SK-N-SH treated with all-trans-retinoic acid at 6 μM for 48 hours (cell line): ENCODE measurements around the gene CFAP74.

Source experiments
- ATAC-seq: fragments of 200-7000 bp; cut with Tn5 transposase; 3 replicates; pipeline ENCODE4 v1.9.1; 2020; ENCODE audit warnings: mild to moderate bottlenecking, moderate library complexity
- BACH2 ChIP-seq: fragments of 250-450 bp; sonication (Bioruptor Pico); IDR thresholded peaks from 2 replicates; pipeline ENCODE4 v1.9.0; 2021; ENCODE audit warnings: mild to moderate bottlenecking, borderline replicate concordance
- CREB5 ChIP-seq: fragments of 250-450 bp; sonication (Bioruptor Pico); IDR thresholded peaks from 2 replicates; pipeline ENCODE4 v1.5.1; 2020; ENCODE audit warnings: low read depth, mild to moderate bottlenecking, moderate library complexity
- CSDC2 ChIP-seq: fragments of 250-450 bp; sonication (Bioruptor Pico); IDR thresholded peaks from 2 replicates; pipeline ENCODE4 v1.5.0; 2020; ENCODE audit warnings: mild to moderate bottlenecking, moderate library complexity
- ESRRG ChIP-seq: fragments of 250-450 bp; sonication (Bioruptor Pico); IDR thresholded peaks from 2 replicates; pipeline ENCODE4 v1.6.1; 2021; ENCODE audit warnings: mild to moderate bottlenecking
- GLIS3 ChIP-seq: fragments of 250-450 bp; sonication (Bioruptor Pico); IDR thresholded peaks from 2 replicates; pipeline ENCODE4 v1.5.0; 2020; ENCODE audit warnings: mild to moderate bottlenecking, moderate library complexity
- ISL1 ChIP-seq: fragments of 250-450 bp; sonication (Bioruptor Pico); IDR thresholded peaks from 2 replicates; pipeline ENCODE4 v2.1.2; 2022; ENCODE audit warnings: mild to moderate bottlenecking, moderate library complexity
- OSR1 ChIP-seq: fragments of 250-450 bp; sonication (Bioruptor Pico); IDR thresholded peaks from 2 replicates; pipeline ENCODE4 v1.8.0; 2022; ENCODE audit warnings: moderate library complexity, mild to moderate bottlenecking, inconsistent platforms
- POU6F1 ChIP-seq: fragments of 250-450 bp; sonication (Bioruptor Pico); IDR thresholded peaks from 2 replicates; pipeline ENCODE4 v1.8.0; 2021; ENCODE audit warnings: low read depth, mild to moderate bottlenecking, moderate library complexity, borderline replicate concordance
- PPARA ChIP-seq: fragments of 250-450 bp; sonication (Bioruptor Pico); IDR thresholded peaks from 2 replicates; pipeline ENCODE4 v1.5.0; 2020; ENCODE audit warnings: mild to moderate bottlenecking, borderline replicate concordance
- RARB ChIP-seq: fragments of 250-450 bp; sonication (Bioruptor Pico); IDR thresholded peaks from 2 replicates; pipeline ENCODE4 v1.8.0; 2021; ENCODE audit warnings: mild to moderate bottlenecking, moderate library complexity
- SNAI2 ChIP-seq: fragments of 250-450 bp; sonication (Bioruptor Pico); IDR thresholded peaks from 2 replicates; pipeline ENCODE4 v1.5.0; 2020; ENCODE audit warnings: mild to moderate bottlenecking, moderate library complexity
- TCF4 ChIP-seq: fragments of 250-450 bp; sonication (Bioruptor Pico); IDR thresholded peaks from 2 replicates; pipeline ENCODE4 v1.8.0; 2021; ENCODE audit warnings: mild to moderate bottlenecking, moderate library complexity, borderline replicate concordance
- TOX ChIP-seq: fragments of 250-450 bp; sonication (Bioruptor Pico); IDR thresholded peaks from 2 replicates; pipeline ENCODE4 v1.8.0; 2021; ENCODE audit warnings: mild to moderate bottlenecking, moderate library complexity, borderline replicate concordance
- TSHZ2 ChIP-seq: fragments of 250-450 bp; sonication (Bioruptor Pico); IDR thresholded peaks from 2 replicates; pipeline ENCODE4 v1.5.0; 2020; ENCODE audit warnings: mild to moderate bottlenecking, moderate library complexity
- ZC3H10 ChIP-seq: fragments of 250-450 bp; sonication (Bioruptor Pico); IDR thresholded peaks from 2 replicates; pipeline ENCODE4 v1.5.1; 2021; ENCODE audit warnings: mild to moderate bottlenecking, moderate library complexity
- ZNF565 ChIP-seq: fragments of 450-650 bp; formaldehyde crosslinking; conservative IDR thresholded peaks from 2 replicates; pipeline ENCODE4 v1.5.0; 2020; ENCODE audit warnings: low read depth, mild to moderate bottlenecking, moderate library complexity
- ZNF70 ChIP-seq: fragments of 450-650 bp; formaldehyde crosslinking; IDR thresholded peaks from 2 replicates; pipeline ENCODE4 v1.5.0; 2020; ENCODE audit warnings: mild to moderate bottlenecking, moderate library complexity
- ZNF8 ChIP-seq: fragments of 450-650 bp; formaldehyde crosslinking; IDR thresholded peaks from 2 replicates; pipeline ENCODE4 v1.5.0; 2020; ENCODE audit warnings: mild to moderate bottlenecking, moderate library complexity
- TF ChIP-seq, protein P1 (sequence below): fragments of 250-450 bp; sonication (Bioruptor Pico); IDR thresholded peaks from 2 replicates; pipeline ENCODE4 v1.5.1; 2021; ENCODE audit warnings: mild to moderate bottlenecking, moderate library complexity
- TF ChIP-seq, protein P2 (sequence below): fragments of 250-450 bp; sonication (Bioruptor Pico); IDR thresholded peaks from 2 replicates; pipeline ENCODE4 v1.8.0; 2020; ENCODE audit warnings: mild to moderate bottlenecking, moderate library complexity, borderline replicate concordance

Gene CFAP74

DNA sequence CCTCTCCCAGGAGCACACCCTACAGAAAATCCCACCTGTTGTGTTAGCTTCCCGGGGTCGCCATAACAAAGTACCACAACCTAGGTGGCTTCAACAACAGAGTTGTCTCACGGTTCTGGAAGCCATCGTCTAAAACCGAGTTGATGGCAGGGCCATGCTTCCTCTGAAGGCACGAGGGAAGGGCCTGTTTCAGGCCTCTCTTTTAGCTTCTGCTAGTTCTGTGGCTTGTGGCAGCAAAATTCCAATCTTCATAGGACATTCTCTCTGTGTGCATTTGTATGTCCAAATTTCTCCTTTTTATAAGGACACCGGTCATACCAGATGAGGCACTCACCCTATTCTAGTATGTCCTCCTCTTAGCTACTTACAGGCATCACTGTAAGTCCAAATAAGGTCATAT lies 3.2 kb downstream of the CFAP74 start:
- no peak for ATAC-seq
- TF ChIP-seq, protein P1, sequence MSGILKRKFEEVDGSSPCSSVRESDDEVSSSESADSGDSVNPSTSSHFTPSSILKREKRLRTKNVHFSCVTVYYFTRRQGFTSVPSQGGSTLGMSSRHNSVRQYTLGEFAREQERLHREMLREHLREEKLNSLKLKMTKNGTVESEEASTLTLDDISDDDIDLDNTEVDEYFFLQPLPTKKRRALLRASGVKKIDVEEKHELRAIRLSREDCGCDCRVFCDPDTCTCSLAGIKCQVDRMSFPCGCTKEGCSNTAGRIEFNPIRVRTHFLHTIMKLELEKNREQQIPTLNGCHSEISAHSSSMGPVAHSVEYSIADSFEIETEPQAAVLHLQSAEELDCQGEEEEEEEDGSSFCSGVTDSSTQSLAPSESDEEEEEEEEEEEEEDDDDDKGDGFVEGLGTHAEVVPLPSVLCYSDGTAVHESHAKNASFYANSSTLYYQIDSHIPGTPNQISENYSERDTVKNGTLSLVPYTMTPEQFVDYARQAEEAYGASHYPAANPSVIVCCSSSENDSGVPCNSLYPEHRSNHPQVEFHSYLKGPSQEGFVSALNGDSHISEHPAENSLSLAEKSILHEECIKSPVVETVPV (CRISPR knock-in tag) = no peak
- TF ChIP-seq ZC3H10 (CRISPR knock-in tag) (no peak), TSHZ2 (no peak), ZNF70 (CRISPR knock-in tag) (no peak), SNAI2 (CRISPR knock-in tag) (no peak), ISL1 (CRISPR knock-in tag) (no peak), TCF4 (CRISPR knock-in tag) (no peak)

DNA sequence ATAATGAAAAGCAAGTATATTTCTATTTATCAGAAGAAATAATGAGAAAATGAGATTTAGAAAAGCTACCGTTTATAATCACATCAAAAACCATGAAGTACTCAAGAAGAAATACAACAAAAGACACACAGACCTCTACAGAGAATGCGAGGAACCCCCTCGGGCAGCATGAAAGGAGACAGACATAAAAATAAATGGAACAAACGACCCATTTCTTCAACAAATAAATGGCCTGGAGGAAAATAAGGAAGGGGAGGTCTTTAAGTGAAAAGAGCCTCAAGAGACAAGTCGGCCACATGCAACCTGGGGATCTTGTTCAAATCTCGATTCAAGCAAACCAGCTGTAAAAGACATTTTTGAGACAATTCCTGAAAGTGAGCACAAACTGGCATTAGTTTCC lies 6.0 kb downstream of the CFAP74 start:
- no peak for ATAC-seq
- no peak for TF ChIP-seq TSHZ2
- no peak for TF ChIP-seq ZNF70 (CRISPR knock-in tag)

GRCh38 chr1:1996207-1996651 lies 7.4 kb downstream of the CFAP74 start:
- no peak for ATAC-seq
- TF ChIP-seq GLIS3 = no peak
- TF ChIP-seq OSR1 (CRISPR knock-in tag) = no peak
- no peak for TF ChIP-seq TCF4 (CRISPR knock-in tag)
- TF ChIP-seq CREB5 (CRISPR knock-in tag) = no peak
- TF ChIP-seq, protein P2, sequence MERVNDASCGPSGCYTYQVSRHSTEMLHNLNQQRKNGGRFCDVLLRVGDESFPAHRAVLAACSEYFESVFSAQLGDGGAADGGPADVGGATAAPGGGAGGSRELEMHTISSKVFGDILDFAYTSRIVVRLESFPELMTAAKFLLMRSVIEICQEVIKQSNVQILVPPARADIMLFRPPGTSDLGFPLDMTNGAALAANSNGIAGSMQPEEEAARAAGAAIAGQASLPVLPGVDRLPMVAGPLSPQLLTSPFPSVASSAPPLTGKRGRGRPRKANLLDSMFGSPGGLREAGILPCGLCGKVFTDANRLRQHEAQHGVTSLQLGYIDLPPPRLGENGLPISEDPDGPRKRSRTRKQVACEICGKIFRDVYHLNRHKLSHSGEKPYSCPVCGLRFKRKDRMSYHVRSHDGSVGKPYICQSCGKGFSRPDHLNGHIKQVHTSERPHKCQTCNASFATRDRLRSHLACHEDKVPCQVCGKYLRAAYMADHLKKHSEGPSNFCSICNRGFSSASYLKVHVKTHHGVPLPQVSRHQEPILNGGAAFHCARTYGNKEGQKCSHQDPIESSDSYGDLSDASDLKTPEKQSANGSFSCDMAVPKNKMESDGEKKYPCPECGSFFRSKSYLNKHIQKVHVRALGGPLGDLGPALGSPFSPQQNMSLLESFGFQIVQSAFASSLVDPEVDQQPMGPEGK (CRISPR knock-in tag) = no peak
- TF ChIP-seq TSHZ2 = no peak
- no peak for TF ChIP-seq BACH2
- no peak for TF ChIP-seq SNAI2 (CRISPR knock-in tag)
- TF ChIP-seq, protein P1 (CRISPR knock-in tag) = no peak
- no peak for TF ChIP-seq TOX
- TF ChIP-seq CSDC2 (CRISPR knock-in tag) = no peak
- no peak for TF ChIP-seq ZNF565 (CRISPR knock-in tag)
- TF ChIP-seq POU6F1 (CRISPR knock-in tag) = no peak
- no peak for TF ChIP-seq ISL1 (CRISPR knock-in tag)
- no peak for TF ChIP-seq RARB
- TF ChIP-seq ESRRG = no peak
- TF ChIP-seq ZNF8 = no peak
- no peak for TF ChIP-seq ZC3H10 (CRISPR knock-in tag)
- no peak for TF ChIP-seq PPARA (CRISPR knock-in tag)
